Stimulated activated CD4-positive, alpha-beta T cell treated with anti-CD3 and anti-CD28 coated beads, Interleukin-1b, Interleukin-23, amount 100 ng/mL, for 48 hours (primary cell): ENCODE results near the gene KIF26A.

Source experiments
- DNase-seq: peaks from one replicate; pipeline ENCODE4 v3.0.0-alpha.2; 2020

Gene KIF26A

DNA sequence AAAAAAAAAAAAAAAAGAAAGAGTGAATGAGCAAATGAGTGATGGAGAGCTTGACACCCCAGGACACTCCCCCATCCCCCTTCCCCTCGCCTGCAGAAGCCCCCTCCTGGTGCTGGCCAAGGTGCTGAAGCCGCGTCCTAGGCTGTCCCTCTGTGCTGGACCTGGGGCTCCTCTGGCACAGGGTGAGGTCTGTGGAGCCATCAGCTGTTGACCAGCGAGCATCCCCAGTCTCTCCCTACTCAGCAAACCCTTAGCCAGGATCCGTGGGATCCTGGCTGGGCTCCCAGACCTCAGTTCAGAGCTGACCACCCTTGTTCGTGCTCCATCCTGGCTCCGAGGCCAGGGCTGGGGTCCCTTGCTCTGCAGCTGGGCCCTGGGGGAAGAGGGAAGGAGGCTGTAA lies 5.4 kb upstream of the KIF26A start:
- DNase-seq: no peak

- DNase-seq: no peak
Observed at GRCh38 chr14:104133496-104133895, 4.9 kb upstream of the KIF26A start.

DNA sequence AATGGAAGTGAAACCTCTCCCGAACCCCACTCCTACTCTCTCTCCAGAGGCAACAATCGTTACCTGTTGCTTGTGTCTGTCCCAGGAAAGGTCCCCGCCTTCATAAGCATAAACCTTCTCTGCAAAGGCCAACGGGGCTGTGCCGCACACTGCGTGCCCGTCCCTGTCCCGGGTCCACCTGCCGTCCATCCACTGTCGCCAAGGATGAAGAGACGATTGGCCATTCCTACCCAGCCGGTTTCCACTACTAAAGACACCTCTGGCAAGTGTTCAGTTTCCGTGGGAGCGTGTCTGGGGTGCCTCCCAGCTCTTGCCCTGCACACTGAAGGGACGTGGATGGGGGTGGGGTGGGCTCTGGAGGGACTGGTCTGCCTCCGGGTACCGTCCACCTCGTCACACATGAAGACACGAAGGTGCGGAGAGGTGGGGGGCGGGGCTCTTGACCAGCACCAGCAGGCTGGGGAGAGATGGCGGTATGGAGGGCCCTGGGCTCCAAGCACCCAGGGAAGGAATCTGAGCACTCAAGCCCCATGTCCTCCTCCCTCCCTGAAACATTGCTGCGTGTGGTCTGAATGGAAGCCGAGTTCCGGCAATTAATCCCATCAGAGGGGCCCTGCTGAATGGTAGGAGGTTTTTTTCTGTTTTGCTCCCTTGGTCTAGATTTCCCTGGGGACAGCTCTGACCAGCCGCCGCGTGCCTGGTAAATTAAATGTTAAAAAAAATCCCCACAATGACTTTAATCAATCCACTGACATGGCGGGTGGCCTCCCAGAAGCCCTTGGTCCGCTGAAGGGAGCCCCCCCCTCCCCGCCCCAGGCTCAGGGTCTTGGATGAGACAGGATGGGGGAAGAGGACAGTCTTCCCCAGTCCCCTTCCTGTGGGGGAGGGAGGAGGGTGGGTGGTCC lies 4.1 kb upstream of the KIF26A start:
- DNase-seq: peak; percentile 1

DNA sequence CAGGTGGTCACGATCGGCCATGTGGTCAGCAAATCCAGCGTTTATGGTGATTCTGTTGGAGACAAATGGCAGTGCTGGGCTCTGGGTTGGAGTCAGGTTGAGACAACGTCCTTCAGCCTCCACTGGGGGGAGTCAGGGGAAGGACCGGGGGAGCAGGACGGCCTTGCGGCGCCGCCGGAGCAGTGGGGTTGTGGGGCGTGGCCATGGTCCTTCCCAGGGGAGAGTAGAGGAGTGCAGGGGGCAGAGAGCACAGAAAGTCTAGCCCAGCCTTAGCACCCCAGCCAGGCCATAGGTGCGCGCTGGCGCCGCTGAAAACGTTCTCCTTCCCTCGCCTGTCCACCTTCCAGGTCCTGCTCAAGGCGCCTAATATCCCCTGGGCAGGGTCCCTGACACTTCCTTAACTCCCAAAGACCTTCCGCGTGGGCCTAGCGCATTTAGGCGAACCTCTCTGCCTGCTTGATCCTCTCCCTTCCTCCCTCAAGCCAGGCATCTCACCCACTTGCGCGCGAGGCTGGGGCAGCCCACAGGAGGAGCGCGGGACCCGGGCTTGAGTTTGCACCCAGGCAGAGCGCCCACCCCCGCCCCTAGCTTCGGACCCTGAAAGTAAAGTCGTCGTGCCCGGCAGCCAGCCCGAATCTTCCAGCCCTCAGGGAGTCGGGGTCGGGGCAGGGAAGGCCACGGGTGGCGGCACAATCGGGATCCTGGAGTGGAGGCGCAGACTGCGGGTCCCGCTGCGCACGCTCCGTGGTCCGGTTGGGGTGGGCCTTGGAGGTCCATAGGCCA lies 3.1 kb upstream of the KIF26A start:
- DNase-seq: peak; percentile 14

DNA sequence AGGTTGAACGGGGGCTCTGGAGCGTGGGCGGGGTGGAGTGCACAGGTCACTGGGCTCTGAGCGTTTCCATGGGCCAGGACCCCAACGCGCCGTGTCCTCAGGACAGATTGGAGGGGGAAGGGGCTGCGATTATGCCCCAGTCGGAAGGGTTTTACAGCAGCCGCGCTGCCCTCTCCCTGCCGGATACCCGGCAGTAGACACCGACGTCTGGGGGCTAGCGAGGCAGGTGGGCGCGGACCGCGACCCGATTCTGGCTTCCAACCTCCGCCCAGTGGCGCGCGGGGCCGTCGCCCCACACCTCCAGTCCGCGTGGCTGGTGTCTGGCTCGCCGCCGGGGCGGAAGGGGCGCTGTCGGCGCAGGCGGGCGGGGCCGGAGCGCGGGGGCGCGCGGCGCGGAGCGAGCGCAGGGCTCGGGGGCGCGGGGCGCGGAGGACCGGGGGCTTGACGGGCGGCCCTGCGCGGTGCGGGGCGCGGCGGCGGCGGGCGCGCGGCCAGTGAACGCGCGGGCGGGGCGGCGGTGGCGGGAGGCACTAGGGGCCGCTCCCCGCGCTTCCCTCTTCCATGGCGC lies 2.4 kb upstream of the KIF26A start:
- DNase-seq: no peak

DNA sequence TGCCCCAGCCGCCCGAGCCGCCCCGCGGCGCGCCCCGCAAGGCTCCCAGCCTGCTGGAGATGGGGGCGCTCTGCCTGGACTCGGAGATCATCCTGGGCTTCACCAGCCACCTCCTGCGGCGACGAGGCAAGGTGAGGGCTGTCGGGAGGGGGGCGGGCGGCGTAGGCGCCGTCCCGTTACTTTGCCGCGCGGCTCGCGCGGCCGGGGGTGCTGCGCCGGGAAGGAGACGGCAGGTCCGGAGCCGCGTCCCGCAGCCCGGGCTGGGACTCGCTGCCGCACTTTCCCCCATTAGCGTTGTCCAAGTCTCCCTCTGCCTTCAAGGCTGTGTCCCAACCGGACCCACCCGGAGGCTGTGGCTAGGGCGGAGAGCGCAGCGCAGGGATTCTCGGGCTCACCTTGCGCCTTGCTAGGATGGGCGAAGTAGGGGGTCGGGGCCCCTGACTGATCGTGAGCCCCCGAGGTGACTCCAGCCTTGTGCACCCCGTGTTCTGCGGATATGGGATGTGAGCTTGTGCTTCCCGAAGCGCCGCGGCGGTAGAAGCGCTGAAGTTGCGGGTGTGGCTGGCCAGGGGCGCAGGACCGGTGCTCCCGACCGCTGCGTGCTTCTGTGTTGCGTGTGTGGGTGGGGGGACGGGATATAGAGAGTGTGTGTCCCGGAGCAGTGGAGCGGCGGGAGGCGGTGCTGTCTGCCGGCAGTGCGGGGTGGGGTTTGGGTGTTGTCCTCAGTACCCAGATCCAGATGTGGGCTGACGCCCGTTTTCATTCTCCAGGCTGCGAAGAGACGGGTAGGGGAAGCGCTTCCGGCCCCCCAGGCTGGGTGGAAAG lies 1.7 kb upstream of the KIF26A start:
- no peak for DNase-seq

GRCh38 chr14:104137297-104138097 lies 890 bp upstream of the KIF26A start:
- peak; percentile 54 for DNase-seq

- no peak for DNase-seq
Observed at GRCh38 chr14:104138718-104139459, 502 bp downstream of the KIF26A start.

DNA sequence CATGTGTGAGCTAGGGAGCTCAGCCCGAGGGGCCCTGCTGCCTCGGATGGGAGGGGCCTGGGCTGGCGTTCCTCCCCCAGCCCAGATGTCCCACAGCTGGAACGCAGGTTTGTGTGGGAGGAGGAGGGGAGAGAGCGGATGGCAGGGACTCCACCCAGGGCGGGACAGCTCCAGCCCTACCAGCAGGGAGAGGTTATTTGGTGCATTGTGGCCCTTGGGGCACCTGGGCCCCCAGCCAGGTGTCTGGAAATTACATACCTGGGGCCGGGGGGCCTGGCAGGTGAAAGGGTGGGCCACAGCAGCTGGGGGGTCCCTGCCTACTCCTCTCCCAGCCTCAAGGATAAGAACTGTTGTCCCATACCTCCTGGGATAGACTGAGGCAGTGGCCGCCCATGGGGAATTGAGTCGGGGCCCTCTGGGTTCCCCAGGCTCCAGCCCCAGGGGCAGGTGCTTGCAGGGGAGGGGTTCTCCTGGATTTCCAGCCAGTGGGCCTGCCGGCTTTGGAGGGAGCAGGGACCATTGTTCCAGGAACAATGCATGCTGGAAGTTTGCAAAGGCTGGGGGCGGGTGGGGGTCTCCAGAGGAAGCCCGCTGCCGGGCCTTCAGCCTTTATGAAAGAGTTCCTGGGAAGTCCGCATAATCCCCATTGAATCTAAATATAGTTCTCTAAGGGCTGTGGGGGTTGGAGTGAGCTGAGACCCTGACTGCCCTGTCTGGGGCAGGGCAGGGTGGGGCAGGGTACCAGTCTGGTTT lies 1.2 kb downstream of the KIF26A start:
- DNase-seq: no peak

DNA sequence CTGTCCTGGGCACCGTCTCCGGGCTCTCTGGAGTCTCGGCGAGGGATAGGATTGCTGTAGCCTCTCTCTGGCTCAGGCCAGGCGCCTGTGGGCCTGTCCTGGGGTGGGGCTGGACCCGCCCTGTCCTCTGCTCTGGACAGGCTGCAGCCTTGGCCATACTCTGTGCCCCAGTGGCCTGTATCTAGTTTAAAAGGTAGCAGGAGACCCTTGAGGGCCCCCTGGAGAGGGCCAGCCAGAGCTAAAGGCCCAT lies 1.8 kb downstream of the KIF26A start:
- no peak for DNase-seq

GRCh38 chr14:104140463-104141331 lies 2.3 kb downstream of the KIF26A start:
- DNase-seq: no peak

DNA sequence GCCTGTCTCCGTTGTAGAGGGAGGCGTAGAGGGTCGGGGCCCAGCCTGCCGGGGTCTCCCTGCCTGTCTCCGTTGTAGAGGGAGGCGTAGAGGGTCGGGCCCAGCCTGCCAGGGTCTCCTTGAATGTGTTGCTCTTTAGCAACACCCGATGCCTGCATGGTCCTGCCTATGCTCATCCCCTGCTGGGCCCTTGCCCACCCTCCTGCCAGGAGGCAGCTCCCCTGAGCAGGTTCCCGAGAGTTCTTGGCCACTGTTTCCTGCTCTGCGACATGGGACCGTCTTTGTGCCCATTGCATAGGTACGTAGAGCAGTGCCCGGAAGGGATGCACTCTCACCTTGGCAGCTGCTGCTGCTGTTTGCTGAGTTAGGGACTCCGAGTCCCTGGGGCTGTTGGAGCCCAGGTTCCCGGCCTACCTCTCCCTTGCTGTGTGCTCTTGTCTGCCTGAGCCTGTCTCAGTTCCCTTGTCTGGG lies 3.3 kb downstream of the KIF26A start:
- no peak for DNase-seq

DNA sequence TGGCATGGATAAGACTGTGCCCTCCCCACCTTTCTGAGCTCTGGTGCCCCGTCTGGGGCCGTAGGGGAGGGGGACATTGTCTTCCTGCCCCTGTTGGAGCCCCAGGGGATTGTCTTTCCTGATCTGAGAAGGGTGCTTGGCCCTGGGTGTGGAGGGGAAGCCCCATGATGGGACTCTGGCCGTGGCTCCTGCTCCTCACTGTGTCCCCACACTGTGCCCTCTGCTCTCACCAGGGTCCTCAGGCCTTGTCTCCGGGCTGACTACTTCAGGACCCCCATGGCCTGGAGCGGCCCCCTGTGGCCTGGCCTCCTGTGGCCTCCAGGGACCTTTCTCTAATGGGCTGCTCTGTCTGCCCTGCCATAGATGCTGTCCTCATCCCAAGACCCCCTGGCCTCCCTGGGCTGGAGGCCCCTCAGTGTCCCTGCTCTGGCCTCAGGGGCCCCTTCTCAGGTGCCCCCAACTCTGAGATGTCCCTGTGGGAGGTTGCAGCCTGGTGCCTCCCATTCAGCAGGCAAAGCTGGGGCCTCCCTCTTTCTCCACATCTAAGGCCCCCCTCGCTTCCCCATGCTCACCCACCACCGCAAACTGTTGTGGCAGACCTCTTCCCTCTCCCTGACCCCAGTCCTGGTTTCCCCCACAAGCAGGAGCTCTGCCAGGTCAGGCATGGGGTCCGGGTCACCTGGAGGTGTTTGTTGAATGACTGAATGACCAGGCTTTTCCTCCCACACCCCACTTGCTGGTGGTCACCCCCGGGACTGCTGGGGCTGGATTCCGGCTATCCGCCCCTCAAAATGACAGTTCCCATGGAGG lies 4.0 kb downstream of the KIF26A start:
- DNase-seq: no peak

GRCh38 chr14:104142946-104143470 lies 4.6 kb downstream of the KIF26A start:
- DNase-seq: no peak

DNA sequence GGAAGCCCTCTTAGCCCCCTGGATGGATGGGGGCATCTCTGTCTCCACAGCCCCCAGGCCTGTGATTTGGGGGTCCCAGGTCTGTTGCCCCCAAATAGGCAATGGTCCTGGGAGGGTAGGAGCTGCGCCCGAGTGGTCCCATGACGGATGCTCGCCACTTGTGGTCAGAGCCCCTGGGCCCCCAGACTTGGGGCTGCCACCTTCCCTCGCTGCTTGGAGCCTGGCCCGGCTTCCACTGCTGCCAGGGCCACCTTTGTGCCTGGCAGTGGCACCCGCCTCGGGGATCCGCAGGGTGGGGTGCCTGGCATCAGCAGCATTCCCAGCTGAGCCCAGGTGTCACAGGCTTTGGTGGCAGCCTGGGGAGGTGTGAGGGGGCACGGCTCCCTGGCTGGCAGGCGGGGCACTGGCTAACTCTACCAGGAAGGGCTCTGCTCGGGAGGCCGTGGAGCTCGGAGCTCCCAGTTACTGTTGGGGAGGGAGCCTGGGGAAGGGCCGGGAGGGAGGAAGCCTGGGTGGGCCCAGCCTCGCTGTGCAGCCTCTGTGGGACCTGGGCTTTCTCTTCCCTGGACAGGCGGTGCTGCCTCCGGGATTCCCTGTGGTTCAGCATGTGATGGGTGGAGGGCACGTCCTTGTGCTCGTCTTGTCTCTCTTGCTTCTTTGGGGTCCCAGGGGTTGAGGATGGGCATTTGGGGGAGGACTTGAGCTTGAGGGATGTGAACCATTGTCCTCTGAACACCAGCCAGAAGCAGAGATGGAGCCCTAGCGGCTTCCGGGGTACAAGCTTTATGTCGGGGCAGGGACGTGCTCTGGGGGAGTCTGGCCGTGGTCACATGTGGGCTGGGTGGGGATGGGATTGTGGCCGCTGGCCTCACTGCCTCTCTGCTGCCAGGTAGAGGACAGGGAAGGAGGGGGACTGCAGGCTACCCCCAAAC lies 5.4 kb downstream of the KIF26A start:
- no peak for DNase-seq

DNA sequence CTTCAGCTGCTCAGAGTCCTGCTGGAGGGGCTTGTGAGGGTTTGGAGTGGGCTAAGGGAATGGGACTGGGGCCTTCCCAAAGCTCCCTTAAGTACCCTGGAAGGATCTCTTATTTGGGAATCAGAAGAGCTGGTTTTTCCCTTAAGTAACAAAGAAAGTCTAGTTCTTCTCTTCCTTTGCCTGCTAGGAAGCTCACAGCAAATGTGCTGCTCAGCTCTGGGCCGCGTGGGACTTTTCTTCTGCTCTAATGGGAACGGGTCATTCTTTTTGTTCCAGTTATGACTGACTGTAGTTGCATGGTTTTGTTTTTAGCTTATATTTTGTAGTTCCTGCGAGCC lies 6.0 kb downstream of the KIF26A start:
- DNase-seq: no peak
